CD4-positive, alpha-beta T cell treated with Interleukin-17A for 4 hours (primary cell): ENCODE measurements around the gene TSR1.

Experiments
- DNase-seq: peaks from one replicate; pipeline ENCODE4 v3.0.0-alpha.2; 2020; ENCODE audit warnings: mixed read lengths

Gene TSR1

GRCh38 chr17:2336215-2336851 is at the start of gene TSR1:
Gene TSR1 (minus strand): TSS chr17:2336457. CDS start chr17:2336427, 30 bp downstream.
- DNase-seq, result peak; percentile 91

GRCh38 chr17:2385240-2386210 is 49.3 kb upstream of the TSR1 start:
- no peak for DNase-seq

DNA sequence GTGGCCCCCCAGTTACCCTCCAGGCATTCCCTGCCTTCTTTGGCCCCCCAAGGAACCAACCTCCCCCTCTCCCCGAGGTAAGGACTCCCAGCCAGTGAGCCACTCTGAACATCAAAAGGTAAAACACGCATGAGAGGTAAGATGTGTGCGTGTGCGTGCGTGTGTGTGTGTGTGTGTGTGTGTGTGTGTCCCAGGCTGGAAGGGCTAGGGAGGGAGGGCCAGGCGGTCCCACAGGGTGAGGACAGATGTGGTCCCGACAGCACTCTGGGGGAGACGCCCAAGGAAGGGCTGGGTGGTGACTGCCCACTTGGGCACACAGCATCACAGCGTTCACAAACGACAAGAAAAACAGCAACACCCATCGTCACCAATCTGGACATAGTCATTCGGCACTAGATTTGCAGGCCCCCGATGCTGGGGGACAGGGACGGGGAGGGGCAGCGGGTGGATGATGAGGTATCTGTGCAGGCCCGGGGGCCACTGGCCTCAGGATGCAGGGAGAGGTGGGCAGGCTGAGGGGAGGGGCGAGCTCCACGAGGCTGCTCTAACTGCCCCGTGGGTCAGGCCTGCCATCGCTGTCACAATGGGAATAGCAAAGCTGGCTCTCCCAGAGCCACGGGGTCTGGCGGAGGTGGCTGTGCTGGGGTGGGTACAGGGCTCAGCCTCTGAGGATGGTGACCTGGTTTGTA is 48.3 kb upstream of the TSR1 start:
- DNase-seq, result no peak

DNA sequence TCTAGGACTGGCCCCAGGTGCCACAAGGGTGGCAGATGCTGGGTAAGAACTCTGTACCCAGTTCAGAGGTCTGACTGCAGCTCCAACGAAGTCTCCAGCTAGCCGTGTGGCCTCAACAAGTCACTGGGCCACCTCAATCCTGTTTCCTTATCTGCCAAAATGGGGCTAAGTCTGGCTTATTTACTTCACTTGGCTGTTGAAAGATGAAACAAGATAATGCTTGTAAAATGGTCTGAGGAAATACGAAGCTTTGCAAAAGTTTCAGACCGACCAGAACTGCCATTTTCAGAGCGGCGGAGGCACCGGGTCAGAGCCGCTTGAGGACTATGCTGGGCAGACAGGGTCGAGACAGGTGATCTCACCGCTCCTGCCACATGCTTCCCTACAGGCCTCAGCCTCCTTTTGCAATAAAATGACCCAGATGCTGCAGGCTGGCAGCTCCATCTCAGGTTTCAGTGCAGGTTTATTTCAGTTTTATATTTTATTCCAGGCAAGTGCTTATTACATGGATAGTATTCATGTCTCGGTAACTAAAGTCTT is 47.4 kb upstream of the TSR1 start:
- no peak for DNase-seq

- DNase-seq, result no peak
These were observed 44.8 kb upstream of the TSR1 start for GRCh38 chr17:2380950-2381649.

GRCh38 chr17:2380226-2380922 is 44.1 kb upstream of the TSR1 start:
- DNase-seq, result no peak

GRCh38 chr17:2379489-2380225 is 43.4 kb upstream of the TSR1 start:
- no peak for DNase-seq

GRCh38 chr17:2378905-2379304 is 42.6 kb upstream of the TSR1 start:
- DNase-seq, result no peak

DNA sequence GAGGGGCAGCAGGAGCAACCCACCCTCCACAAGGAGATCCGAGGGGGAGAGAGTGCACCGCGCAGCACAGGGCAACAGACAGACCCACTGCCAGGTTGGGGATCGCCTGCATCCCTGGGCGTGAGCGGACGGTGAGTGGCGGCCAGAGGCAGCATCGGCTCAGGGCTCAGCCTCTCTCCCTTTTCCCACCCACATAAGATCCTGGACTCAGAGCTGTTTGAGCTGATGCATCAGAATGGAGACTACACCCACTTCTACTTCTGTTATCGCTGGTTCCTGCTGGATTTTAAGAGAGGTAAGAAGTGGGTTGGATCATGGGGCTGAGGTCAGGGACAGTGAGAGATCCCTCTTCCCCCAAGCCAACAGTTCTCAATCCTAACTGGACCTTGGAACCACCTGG is 41.4 kb upstream of the TSR1 start:
- DNase-seq, result no peak

DNA sequence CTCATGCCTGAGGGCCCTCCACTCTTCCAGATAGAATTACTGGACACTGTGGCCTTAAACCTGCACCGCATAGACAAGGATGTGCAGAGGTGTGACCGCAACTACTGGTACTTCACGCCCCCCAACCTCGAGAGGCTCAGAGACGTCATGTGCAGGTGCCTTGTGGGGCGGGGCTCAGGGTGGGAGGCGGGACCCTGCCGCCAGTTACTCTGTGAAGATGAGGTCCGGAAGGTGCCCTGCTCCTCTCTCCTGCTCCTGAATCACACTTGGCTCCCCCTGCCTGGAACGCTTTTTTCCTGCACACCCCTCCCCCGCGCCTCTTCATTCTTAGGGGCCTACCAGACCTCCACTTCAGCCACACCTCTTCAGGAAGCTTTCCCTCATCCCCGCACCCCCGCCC is 39.9 kb upstream of the TSR1 start:
- DNase-seq, result no peak

DNA sequence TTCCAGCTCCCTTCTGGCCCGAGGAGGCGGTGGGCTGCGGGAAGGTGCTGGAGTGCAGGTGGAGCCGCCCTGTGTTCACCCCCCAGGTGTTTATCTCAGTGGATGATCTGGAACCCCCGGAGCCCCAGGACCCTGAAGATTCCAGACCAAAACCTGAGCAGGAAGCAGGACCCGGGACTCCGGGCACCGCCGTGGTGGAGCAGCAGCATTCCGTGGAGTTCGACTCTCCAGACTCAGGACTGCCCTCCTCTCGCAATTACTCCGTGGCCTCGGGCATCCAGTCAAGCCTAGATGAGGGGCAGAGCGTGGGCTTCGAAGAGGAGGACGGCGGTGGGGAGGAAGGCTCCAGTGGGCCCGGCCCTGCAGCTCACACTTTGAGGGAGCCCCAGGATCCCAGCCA is 39.1 kb upstream of the TSR1 start:
- no peak for DNase-seq

GRCh38 chr17:2374549-2375285 is 38.5 kb upstream of the TSR1 start:
- no peak for DNase-seq

- DNase-seq, result no peak
These were observed 36.9 kb upstream of the TSR1 start for GRCh38 chr17:2373179-2373578.

GRCh38 chr17:2372681-2373080 is 36.4 kb upstream of the TSR1 start:
- DNase-seq, result no peak

DNA sequence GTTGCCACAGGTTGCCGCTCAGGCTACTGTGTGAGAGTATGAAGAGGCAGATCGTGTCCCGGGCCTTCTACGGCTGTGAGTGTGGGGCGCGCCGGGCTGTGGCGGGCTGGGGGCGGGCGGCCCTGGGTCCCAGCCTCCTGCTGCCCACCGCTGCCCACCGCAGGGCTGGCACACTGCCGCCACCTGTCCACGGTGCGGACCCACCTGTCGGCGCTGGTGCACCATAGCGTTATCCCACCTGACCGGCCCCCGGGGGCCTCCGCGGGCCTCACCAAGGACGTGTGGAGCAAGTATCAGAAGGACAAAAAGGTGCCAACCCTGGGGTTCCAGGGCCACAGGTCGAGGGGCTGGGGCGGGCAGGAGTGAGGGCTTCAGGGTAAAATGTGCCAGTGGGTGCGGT is 35.9 kb upstream of the TSR1 start:
- no peak for DNase-seq

DNA sequence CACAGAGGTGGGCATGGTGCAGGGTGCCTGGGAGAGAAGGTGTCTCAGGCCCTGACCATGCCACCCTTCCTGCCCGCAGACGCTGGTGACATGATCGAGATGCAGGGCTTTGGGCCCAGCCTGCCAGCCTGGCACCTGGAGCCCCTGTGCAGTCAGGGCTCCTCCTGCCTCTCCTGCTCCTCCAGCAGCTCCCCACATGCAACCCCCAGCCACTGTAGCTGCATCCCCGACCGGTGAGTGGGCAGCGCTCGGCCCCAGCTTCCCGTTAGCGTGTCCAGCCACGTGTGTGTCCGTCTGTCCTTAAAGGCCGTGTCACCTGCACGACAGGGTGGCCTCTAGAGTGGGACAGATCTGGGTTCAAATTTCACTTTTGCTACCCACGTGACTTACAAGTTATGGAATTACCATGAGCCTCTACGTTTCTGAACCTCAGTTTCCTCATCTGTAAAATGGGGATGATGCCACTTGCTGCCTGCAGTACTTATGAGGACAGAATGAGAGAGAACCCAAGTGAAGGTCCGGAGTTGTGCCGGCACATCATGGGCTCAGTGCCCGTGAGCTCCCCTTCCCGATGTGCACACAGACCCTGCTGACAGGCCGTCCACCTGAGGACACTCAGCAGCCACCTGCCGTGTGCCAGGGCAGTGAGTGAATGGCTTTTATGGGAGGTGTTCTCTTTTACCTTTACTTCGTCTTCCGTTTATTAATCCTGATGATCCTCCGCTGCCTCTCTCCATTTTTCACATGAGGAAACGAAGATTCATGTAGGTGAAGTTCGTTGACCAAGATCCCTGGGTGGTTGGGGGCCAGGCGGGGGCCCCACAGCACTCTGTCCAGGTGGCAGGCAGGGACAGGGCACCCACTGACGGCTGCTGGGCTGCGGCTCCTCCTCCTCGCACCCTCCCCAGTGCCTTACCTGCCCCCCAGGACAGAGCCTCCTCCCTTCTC is 35.2 kb upstream of the TSR1 start:
- DNase-seq, result no peak

GRCh38 chr17:2370211-2370589 is 33.9 kb upstream of the TSR1 start:
- DNase-seq, result no peak

DNA sequence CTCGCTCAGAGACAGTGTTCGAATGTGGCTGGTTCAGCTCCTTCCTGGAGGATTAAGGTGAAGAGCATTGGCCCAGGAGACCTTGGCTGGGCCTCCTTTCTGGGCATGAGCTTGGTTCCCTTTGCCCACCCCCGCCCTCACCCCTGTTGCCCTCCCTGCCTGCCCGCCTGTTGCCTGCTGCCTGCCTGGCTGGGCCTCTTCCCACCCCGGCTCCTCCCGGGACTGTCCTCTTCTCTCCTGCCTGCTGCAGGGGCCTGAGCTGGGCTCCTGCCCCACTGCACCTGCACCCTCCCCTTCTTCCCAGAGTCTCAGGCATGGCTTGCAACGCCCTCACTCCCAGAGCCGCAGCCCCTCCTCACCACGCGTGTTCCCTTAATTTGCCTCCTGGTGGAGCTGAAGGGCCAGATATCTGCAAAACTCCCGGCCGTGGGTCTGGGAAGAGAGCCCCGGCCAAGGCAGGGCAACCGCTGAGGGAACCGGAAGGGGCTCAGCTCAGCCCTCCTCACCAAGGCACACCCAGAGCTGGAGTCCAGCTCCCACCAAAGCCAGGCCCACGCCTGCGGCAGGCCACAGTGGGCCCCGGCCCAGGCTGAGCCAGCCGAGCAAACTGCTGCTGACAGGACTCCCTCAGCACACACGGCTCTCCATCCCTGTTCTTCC is 33.4 kb upstream of the TSR1 start:
- DNase-seq, result no peak

- DNase-seq, result no peak
These were observed 32.8 kb upstream of the TSR1 start for GRCh38 chr17:2369039-2369438.
